Fibroblast of pulmonary artery (primary cell): ENCODE data around the gene IFIT3.
A peak's percentile ranks its signal among the peaks of the same experiment; 100 is the strongest.

Experiments
- DNase-seq: peaks from one replicate; pipeline ENCODE4 v3.0.0-alpha.2; 2010; ENCODE audit warnings: low read depth
- H3K4me3 ChIP-seq: replicated peaks from 2 replicates; pipeline ENCODE4 v1.5.1; 2011; ENCODE audit warnings: low read depth, mild to moderate bottlenecking, control low read depth, low read length, moderate library complexity
- CTCF ChIP-seq: IDR thresholded peaks from 2 replicates; pipeline ENCODE4 v1.5.1; 2011; ENCODE audit warnings: mild to moderate bottlenecking, control low read depth, low read length, inconsistent platforms; ENCODE audit errors: missing control alignments

IFIT3 gene

GRCh38 chr10:89363729-89364442 lies 36.1 kb downstream of the IFIT3 start:
- no peak for TF ChIP-seq CTCF
- DNase-seq, result no peak
- no peak overlapping the region for H3K4me3 ChIP-seq

- no peak for DNase-seq
- H3K4me3 ChIP-seq, result no peak overlapping the region
- TF ChIP-seq CTCF, result no peak
These were observed 36.7 kb downstream of the IFIT3 start for GRCh38 chr10:89364531-89364930.

GRCh38 chr10:89367529-89367928 lies 39.7 kb downstream of the IFIT3 start:
- DNase-seq, result no peak
- TF ChIP-seq CTCF, result no peak
- H3K4me3 ChIP-seq, result no peak overlapping the region

- no peak for DNase-seq
- TF ChIP-seq CTCF, result no peak
- no peak overlapping the region for H3K4me3 ChIP-seq
These were observed 40.3 kb downstream of the IFIT3 start for GRCh38 chr10:89368129-89368528.

GRCh38 chr10:89369156-89370105 lies 41.6 kb downstream of the IFIT3 start:
- peak; percentile 75 for TF ChIP-seq CTCF
- peak; percentile 75 for DNase-seq

GRCh38 chr10:89371079-89371478 lies 43.3 kb downstream of the IFIT3 start:
- DNase-seq, result no peak
- TF ChIP-seq CTCF, result no peak
- no peak overlapping the region for H3K4me3 ChIP-seq

More at GRCh38 chr10:89369156-89370105, 41.6 kb downstream of the IFIT3 start:
- H3K4me3 ChIP-seq, result no peak overlapping the region
